ENCODE results near the gene UBE2H.
A peak's percentile ranks its signal among the peaks of the same experiment; 100 is the strongest.
"Not testable (repeated sequence)": the region's sequence is repeated elsewhere in the genome, so short reads cannot be mapped to it uniquely, and the experiment has no call there.

Gene UBE2H

DNA sequence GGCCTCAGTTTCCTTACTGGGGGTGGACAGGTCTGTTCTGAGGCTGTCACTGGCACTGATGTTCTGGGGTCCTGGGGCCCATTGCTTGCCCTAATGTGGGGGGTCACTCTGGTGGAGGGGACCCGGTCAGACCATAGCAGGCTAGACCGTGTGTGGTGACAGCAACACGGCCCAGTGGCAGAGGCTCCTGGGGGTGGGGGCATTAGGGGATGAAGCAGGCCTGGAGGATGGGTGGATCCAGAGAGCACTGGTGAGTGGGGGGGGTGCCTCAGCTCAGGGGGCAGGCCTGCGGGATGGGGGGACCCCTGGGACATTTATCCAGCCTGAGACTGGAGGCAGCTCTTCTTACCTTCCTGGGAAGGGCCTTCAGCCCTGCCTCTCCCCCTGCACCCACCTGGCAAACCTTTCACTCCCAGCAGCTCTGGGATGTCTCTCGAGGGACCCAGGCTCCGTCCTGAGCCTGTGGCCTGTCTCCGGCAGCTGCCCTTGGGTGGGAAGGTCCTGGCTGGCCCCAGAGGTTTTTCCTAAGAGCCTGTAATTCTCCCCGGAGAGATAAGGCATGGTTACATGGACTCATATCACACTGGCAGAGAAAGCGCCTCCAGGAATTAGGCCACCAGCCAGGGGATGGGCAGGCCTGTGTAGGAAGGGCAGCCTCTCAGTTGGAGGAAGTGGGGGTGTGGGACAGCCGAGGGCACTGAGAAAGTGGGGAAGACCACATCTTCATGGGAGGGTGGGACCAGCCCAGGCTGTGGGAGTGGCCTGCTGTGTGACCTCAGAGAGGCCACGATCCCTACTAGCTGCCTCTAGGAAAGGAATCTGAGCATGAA lies 147.7 kb downstream of the UBE2H start:
- DNase-seq = no peak

DNA sequence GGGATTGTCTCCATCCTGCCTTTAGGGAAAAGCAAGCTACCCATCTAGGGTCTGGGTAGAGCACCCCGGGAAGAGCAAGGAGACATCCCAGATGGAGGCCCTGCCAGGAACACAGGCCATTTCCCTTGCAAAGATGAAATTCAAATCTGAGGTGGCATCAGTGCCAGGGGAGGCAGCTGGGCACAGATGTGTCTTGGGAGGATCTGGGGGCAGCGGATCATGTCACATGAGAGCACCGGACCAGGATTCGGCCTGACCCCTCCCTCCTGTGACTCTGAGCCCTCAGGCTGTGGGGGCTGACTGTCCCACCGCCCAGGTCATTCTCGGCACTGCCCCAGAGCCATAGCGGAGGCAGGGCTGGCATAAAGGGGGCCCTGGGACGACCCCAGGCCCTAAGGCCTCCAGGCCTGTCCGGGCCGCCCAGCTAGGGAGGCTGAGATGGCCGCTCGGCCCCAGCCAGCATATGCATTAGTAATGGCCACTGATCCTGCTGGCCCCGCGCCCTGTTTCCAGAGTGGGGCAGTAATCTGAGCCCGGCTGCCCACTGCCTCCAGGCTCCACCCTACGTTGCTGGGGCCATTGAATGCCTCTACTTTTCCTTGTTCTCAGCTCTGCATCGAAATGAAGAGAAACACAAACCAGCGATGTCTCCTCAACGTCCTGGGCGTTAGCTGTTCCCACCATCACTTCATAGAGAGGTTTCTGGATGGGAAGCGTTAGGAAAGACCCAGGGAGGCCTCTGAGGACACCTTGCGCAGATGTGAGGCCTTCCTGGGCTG lies 148.5 kb downstream of the UBE2H start:
- no peak for DNase-seq

DNA sequence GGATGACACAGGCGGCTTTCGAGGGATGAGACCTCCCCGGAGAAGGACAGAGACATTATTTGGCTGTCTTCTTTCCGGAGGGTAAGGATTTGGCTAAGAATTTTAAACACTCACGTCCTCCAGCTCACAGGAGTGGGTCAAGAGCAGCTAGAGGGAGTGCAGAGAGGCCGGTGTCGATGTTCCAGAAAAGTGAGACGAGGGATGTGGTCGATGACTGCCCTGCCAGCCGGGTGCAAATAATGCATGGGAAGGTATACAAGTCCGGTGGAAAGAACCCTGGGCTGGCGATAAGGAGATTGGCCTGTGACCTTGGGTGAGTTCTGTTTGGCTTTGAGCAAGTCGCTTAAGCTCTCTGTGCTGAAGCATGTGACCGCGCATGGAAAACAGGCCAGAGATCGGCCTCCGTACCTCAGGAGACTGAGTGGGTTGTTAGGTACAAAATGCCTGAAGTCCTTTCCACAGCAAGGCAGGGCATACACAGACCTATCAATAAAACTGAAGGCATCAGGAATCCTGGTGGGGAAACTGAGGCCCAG lies 149.1 kb downstream of the UBE2H start:
- DNase-seq = no peak

- peak; percentile 53 for DNase-seq
These were observed 150.9 kb downstream of the UBE2H start for GRCh38 chr7:129801882-129802281.

DNA sequence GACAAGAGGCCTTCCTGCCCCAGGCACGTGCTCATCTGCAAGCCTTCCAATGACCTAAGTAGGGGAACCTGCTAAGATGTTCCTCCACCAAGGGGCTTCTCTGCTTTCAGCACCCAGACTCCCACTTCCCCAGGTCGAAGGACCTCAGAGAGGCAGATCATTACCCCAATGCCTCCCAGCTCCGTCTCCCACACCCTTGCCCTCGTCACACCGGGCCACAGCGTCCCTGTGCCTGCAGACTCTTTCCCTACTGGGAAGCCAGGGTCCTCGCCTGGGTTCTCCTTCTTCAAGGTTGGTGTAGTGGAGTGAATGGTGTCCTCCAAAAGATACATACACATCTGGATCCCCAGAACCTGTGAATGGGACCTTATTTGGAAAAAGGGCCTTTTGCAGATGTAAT lies 151.9 kb downstream of the UBE2H start:
- no peak for DNase-seq

DNA sequence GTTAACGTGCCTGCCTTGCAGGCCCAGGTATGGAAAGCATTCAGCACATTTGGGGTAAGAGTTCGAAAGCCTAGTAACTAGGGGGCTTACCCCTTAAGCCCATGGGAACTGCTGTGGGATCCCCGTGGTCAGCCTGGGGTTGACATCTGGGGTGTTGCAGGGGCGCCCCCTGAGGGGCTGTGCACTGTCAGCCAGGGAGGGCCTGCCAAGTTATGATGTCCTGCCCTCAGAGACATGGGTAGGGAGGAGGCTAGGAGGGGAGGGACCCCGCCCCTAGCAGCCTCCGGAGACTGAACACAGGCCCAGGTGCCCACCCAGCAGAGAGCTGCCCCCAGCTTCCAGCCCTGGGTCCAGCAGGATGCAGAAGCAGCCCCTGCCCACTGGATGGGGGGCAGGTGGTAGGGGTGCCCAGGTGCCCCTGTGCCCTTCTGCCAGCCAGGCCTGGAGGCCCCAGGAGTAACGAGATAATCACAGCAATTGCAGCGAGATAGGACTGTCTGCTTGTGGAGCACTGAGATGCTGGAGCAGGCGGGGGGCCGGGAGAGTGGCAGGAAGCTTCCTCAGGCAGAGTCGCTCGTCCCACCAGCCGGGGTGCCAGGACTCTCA lies 153.3 kb downstream of the UBE2H start:
- DNase-seq = no peak

GRCh38 chr7:129798616-129799349 lies 154.0 kb downstream of the UBE2H start:
- DNase-seq = no peak

DNA sequence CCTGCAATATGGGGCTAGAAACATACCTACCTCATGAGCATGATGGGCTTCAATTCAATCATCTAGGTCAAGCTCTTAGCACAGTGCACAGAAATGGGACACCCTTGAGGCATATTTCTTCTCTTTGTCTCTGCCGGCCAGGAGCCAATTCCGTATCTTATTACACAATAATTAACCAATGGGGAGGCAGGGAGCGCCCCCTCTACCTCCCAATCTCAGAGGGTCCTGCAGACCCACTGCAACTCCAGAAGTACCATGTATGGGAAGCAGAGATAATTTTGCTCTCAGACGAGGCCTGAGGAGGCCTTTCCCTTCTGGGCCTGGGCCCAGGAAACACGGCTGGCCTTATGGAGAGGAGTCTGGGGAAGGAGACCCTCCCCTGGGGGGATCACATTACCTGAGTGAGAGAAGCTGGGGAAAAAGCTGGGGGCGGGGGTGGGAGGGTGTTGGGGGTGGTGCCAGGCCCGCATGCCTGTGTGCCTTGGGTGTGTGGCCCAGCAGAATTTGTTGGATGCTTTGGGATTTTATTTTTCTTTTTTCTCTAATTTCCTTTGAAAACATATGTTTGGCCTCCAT lies 155.5 kb downstream of the UBE2H start:
- DNase-seq = no peak

GRCh38 chr7:129796186-129796775 lies 156.5 kb downstream of the UBE2H start:
- no peak for DNase-seq

DNA sequence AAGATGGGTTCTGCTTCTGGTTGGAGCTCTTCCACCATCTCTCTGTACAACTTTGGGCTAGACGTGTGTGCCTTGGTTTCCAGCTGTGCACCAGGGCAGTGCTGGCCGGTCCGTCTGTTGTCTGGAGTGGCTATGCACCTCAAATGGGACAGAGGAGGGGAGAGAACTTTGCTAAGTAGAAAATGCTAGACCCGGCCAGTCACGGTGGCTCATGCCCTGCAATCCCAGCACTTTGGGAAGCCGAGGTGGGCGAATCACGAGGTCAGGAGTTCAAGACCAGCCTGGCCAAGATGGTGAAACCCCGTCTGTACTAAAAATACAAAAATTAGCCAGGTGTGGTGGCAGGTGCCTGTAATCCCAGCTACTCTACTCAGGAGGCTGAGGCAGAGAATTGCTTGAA lies 158.3 kb downstream of the UBE2H start:
- DNase-seq = not testable (repeated sequence)

DNA sequence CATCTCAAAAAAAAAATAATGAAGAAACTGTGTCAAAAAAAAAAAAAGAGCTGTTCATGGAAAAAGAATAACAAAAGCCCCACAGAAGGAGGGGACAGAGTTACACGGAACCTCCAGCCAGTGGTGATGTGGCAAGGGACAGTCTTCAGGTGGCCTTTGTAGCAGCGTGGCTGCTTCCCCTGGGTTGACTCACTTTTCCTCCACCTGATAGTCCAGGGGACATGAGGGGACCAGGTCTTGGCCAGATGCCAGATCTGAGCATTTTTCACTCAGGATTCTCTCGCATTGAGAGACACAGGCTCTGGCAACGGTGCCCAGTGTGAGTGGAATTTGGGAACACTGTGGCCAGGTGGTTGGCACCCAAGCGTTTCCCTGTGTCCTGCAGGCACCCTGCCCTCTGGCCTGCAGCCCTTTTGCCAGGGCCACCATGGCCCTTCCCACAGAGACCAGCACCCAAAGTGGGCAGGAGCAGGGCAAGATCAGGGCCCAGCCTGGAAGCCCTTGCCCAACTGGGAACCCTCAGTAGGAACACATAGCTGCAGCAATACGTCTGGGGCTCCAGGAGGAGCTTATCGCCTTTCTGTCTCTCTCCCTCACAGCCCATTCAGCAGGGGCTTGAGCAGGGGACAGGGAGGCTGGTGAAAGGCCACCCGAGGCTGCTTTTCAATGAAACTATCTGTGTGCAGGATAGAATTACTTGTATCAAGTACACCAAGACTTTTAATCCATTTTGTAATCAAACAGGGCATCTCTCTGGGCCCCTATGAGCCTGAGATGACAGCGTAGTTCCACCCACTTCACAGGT lies 159.1 kb downstream of the UBE2H start:
- no peak for DNase-seq

DNA sequence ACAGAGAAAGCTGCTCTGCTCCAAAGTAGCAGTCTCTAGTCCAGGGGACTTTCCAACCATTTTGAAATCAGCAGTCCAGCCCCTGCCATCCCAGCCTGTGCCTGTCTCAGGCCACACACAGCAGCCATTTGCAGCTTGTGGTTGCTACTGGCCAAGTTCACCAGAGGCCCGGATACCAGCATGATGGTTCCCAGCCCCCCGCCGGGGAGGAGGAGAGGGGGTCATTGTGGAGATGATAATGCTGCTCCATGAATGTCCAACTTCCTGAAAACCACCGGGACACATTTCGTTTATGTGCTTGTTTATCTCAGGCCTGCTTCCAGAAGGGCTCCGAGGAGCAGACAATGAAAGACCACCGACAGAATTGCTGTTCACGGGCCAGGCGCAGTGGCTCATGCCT lies 160.0 kb downstream of the UBE2H start:
- DNase-seq = no peak

DNA sequence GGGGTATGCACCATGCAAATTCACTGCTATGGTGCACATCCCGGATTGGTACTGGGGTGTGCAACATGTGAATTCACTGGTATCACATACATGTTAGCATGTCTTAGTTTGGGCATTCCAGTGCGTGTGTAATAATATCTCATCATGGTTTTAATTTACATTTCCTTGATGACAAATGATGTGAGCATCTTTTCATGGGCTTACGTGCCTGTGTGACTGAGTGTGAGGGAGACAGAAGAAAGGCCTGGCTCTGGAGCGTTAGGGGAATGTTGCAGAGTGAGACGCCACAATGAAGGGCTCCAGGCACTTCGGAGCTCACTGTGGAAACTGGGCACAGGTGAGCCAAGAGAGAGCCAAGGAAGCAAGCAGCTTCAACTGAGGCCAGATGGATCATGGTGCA lies 162.6 kb downstream of the UBE2H start:
- no peak for DNase-seq

GRCh38 chr7:129789652-129790051 lies 163.1 kb downstream of the UBE2H start:
- DNase-seq = no peak

DNA sequence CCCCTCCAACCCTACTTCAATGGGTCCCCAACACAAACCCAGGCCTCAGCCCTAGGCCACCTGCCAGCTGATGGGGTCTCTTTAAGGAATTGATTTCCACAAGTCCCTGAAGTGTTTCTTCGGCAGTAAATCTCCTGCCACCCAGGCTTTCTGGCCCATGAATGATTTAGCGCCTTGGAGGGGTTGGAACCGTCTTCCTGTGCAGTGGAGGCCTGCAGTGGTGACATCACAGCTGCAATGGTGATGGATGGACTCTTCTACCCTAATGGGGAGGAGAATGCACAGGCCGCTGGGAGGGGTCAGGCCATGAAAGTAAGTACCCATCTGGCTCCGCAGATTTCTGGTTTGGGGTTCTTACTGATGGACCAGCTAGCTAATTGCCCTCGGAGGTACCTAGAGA lies 163.8 kb downstream of the UBE2H start:
- no peak for DNase-seq

DNA sequence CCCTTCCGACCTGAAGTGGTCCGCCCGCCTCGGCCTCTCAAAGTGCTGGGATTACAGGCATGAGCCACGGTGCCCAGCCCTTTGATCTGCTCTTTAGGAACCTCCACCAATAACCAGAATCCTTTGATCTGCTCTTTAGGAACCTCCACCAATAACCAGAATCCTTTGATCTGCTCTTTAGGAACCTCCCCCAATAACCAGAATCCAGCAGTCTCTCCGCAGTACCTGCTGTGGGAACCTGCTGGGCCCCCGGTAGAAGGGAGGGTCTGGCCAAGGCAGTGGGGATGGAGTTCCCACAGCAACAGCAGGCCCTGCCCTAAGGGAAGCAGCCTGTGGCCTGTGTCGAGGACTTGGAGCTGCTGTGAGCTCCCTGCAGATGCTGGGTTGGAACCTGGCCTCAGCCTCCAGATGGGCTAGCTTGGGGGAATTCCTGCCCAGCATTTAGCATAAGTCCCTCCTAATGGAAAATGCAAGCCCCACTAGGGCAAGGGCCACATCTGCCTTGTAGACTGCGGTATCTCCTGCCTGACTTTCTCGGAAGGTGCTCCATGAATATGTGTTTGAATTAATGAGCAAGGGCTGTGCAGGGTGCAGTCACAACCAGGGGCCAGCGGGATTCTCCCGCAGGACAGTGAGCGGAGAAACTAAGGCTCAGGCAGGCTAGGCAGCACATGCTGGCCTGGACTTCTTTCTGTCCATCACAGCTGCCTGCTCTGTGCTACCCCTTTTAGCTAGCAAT lies 165.8 kb downstream of the UBE2H start:
- DNase-seq = no peak

DNA sequence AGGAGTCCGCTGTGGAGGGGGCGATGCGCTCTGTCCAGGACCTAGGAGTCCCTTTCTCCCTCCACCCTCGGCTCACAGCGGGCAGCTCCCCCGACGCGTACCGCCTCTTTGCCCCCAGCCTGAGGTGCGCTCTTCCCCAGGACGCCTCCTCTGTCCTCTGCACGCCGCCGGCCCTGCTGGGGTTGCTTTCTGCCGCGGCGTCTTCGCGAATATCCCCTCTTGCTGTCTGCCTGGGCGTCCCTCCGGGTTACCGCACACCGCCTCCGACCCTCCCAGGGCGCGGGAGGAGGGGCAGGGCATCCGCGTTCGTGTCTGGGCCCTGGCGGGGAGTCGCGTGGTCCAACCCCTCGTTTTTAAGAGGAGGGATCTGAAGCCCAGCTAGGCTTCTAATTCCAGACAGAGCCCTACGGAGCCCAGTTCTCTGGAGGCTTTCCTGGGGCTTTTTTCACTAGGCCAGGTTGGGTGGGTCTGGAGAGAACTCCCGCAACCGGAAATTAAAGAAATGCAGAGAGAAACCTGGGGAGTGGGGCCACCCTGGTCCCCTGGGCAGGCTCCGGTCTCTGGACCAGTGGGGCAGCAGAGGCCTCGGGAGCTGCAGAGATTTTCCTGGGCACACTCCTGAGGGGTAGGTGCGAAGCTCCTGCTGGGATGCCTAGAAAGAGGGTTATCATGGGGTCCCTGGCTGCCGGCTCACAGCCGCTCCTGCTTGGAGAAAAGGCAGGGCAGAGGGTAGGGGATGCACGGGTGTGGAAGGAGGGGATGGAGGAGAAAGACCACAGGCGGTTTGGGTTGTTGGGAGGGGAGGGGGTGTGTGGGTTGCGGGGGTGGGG lies 166.9 kb downstream of the UBE2H start:
- DNase-seq = peak; percentile 43

GRCh38 chr7:129784783-129785684 lies 167.7 kb downstream of the UBE2H start:
- no peak for DNase-seq

GRCh38 chr7:129784437-129784782 lies 168.3 kb downstream of the UBE2H start:
- no peak for DNase-seq
